Heart left ventricle (tissue), 16 donors: ENCODE measurements around the gene R3HDML. TPM values are rescaled to one million over a fixed set of nuclear protein-coding genes. Genes with fewer than 3 reads are reported as not detected.

Experiments used
- ATAC-seq, 4 donors: fragments of 200-7000 bp; cut with Tn5 transposase; one replicate each; pipeline ENCODE4 v1.9.1; 2020 to 2022; ENCODE audit warnings: moderate library complexity in 4 of 4, mild to moderate bottlenecking in 3 of 4, moderate number of reproducible peaks in 1 of 4
- DNase-seq, 5 donors: peaks; one replicate each; pipeline ENCODE4 v3.0.0-alpha.2; 2020
- H3K27ac ChIP-seq, 12 donors: fragments of 200-600 bp; sonication (generic) in 4 of 12; one replicate each; pipeline versions ENCODE4 v1.5.0 to v1.8.0; 2016 to 2022; ENCODE audit warnings: mild to moderate bottlenecking in 2 of 12
- H3K27me3 ChIP-seq, 9 donors: fragments of 200-600 bp; sonication (generic) in 2 of 9; one replicate each; pipeline versions ENCODE4 v1.5.1 to v1.8.0; 2016 to 2022; ENCODE audit warnings: mild to moderate bottlenecking in 3 of 9
- H3K36me3 ChIP-seq, 9 donors: fragments of 200-600 bp; sonication (generic) in 2 of 9; one replicate each; pipeline versions ENCODE4 v1.5.0 to v1.8.0; 2018 to 2022; ENCODE audit warnings: mild to moderate bottlenecking in 2 of 9
- H3K4me1 ChIP-seq, 12 donors: fragments of 200-600 bp; sonication (generic) in 4 of 12; one replicate each; pipeline versions ENCODE4 v1.5.0 to v1.8.0; 2016 to 2022; ENCODE audit warnings: mild to moderate bottlenecking in 3 of 12
- H3K4me3 ChIP-seq, 12 donors: fragments of 200-600 bp; sonication (generic) in 4 of 12; one replicate each; pipeline versions ENCODE4 v1.5.0 to v1.8.0; 2017 to 2022; ENCODE audit warnings: mild to moderate bottlenecking in 9 of 12, moderate library complexity in 4 of 12
- H3K9me3 ChIP-seq, 12 donors: fragments of 200-600 bp; sonication (generic) in 4 of 12; one replicate each; pipeline versions ENCODE4 v1.5.0 to v1.8.0; 2016 to 2022; ENCODE audit warnings: mild to moderate bottlenecking in 1 of 12
- POLR2A ChIP-seq, 2 donors: fragments of 450-650 bp; IDR thresholded peaks; one replicate each; pipeline ENCODE4 v1.6.1; 2017; ENCODE audit warnings: antibody characterized with exemption in 2 of 2, mild to moderate bottlenecking in 2 of 2, moderate library complexity in 2 of 2
- WGBS, 4 donors: extraction: QIAGEN DNeasy Blood & Tissue Kit in 2 of 4; methylation state at CpG; one replicate each; pipeline versions ENCODE4 v1.1.5 to v1.1.7; 2013 to 2018; 5-methylcytosine and 5-hydroxymethylcytosine counted together
- intact Hi-C, 10 donors: fragments of 100-400 bp; cut with DNase I; formaldehyde crosslinking; loops; one replicate each; pipeline versions ENCODE4 v1.11.1 to v1.14.2; 2022
- polyA plus RNA-seq, 2 donors: library from polyadenylated mRNA; stranded (reverse); fragments of 200-250 nt; gene quantifications; one replicate each; pipeline ENCODE4 v1.2.3, GENCODE V29; 2013
- total RNA-seq, 9 donors: library from RNA; depleted of rRNA in 2 of 9; stranded (reverse); fragments of >200 nt in 2 of 9; fragmentation: NEBNext Ultra II Directional in 3 of 9; extraction: Animal tissue kit (Norgen Biotek cat#: 25700) in 3 of 9; gene quantifications; one replicate each; pipeline versions ENCODE4 v1.1.0 to v1.2.4, GENCODE V29; 2016 to 2023
- TF ChIP-seq, protein P1 (sequence below), 12 donors: fragments of 200-600 bp; sonication (generic) in 4 of 12; IDR thresholded peaks; one replicate each; pipeline versions ENCODE4 v1.5.0 to v1.8.0; 2018 to 2022; ENCODE audit warnings: antibody characterized with exemption in 12 of 12, mild to moderate bottlenecking in 5 of 12
- donor health status: ischemic (EF 13 %, LVEDD 7.1; RV severe dilation, severe dysfunction).
- donor health status: healthy with polysubstance abuse.
- donor health status: DM: no; HTN: yes; CAD: no.
- donor health status: DM: no; HTN: no; CAD: no.
- donor health status: ischemic (EF 25% LVEDD 6.9; RV normal size, moderate dysfunction).
- donor health status: ischemic (EF 25% LVEDD 5.7; RV mildly dilated, moderate dysfunction).
- donor health status: healthy.
- donor health status: DM: yes; HTN: yes; CAD: no.
- donor health status: ischemic (EF 35%, LVEDD 5.7; RV mildly dilated, moderate dysfunction).
- donor health status: nonischemic (EF 11% LVEDD 7.7; RV severe dilation, severe dysfunction).
- donor health status: DM: yes; HTN: yes; CAD: no.
- donor health status: PGD.
- donor health status: ischemic (EF 29% LVEDD 5.4; RV normal size, mild dysfunction).
- donor health status: nonischemic (EF 23%, LVEDD 6.1; RV moderate dilation, normal function).

Gene R3HDML
- total and polyA plus RNA-seq, 11 donors: not detected

DNA sequence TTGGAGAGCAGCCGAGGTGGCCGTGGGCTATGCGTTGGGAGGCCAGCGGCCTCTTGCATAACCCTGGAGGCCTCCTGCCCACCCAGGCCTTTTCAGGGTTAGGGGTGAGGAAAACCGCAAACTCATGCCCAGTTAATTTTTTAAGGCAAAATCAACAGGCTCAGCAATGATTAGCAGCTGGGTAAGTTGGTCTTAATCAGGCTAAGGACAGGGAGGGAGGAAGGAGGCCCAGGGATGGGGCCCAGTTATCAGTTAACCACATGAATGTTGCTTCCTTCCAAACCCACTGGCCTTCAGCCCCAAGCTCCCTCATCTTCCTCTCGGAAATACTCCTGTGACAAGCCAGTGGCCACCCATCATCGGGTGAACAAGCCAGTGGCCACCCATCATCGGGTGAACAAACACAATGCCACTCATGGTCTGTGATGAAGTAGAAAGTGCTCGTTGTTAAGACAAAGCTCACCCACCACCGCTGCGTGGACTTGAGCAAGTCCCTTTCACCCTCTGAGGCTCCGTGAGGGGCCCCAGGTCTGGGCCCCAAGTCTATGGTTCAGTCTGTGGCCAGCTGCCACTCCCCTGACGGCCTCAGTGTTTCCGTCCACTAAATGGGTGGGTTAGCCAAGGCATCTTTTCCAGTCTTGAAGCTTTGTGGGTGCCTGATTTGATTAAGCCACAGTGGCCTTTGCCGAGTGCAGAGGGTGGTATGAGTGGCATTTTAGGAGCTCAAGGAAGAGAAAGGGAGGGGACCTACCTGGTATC lies 58.0 kb downstream of the R3HDML start:
- Histone ChIP-seq H3K4me3 (no peak overlapping the region), H3K36me3 (no peaks in the 10 kb centered on the region), H3K4me1 (no peaks in the 10 kb centered on the region), H3K27me3 (peaks cover 0 to 4% (median 0%) of the 10 kb centered on the region in 9 donors), H3K27ac (no peak overlapping the region), H3K9me3 (no peaks in the 10 kb centered on the region)
- intact Hi-C loops: loop anchor here in 5 of 10 donors (5.0 to 10.0 kb wide), 5 partner anchors 60 to 287 kb away; no protein-coding TSS in a partner anchor
- no peak for ATAC-seq
- WGBS, 4 donors: 67 to 80% (median 73%) methylated on average over 15 of the region's 15 CpGs
- DNase-seq: no peak
- no peak for TF ChIP-seq POLR2A (IDR thresholded peaks at IDR 0.05)
- TF ChIP-seq, protein P1, sequence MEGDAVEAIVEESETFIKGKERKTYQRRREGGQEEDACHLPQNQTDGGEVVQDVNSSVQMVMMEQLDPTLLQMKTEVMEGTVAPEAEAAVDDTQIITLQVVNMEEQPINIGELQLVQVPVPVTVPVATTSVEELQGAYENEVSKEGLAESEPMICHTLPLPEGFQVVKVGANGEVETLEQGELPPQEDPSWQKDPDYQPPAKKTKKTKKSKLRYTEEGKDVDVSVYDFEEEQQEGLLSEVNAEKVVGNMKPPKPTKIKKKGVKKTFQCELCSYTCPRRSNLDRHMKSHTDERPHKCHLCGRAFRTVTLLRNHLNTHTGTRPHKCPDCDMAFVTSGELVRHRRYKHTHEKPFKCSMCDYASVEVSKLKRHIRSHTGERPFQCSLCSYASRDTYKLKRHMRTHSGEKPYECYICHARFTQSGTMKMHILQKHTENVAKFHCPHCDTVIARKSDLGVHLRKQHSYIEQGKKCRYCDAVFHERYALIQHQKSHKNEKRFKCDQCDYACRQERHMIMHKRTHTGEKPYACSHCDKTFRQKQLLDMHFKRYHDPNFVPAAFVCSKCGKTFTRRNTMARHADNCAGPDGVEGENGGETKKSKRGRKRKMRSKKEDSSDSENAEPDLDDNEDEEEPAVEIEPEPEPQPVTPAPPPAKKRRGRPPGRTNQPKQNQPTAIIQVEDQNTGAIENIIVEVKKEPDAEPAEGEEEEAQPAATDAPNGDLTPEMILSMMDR (IDR thresholded peaks at IDR 0.05): no peak

DNA sequence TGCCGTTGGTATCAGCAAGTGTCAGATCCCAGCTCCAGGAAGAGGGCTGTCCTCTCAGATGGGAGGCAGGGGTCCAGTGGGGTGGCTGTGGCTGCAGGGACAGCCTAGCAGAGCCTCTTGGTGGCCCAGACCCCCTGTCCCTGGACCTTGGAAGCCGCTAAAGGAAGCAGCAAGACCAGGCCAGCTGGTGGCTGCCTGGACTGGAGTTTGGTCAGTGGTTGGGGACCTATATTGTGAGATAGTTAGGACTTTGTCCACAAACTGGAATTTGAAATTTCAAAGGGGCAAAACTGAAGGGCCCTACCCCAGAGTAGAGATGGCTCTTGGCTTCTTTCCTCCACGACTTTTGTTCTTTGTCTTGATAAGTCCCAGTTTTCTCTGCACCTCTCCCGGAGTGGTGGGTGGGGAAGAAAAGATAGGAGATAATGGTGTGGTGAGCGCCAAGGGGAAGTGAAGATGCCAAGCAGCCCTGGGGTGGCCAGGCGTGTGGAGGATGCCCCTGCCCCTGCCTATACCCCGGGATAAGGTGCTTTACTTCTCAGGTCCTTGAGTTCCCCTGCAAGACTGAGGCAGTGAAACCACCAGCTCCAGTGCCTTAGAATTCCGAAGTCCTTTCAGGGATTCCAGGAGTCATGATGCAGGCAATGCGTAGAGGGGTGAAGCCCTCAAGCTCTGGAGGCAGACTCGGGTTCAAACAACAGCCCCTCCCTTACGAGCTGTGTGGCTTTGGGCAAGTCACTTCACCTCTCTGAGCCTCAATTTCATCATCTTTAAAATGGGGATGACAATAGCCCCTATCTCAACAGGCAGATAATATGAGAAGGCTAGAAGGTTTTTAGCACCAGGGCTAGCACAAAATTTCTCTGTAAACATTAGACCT lies 58.9 kb downstream of the R3HDML start:
- ATAC-seq: no peak
- intact Hi-C loops: loop anchor here in 2 of 10 donors (10.0 kb wide), 2 partner anchors 59 to 209 kb away; no protein-coding TSS in a partner anchor
- Histone ChIP-seq H3K4me1 (no peaks in the 10 kb centered on the region), H3K36me3 (no peaks in the 10 kb centered on the region), H3K27ac (no peak overlapping the region), H3K27me3 (peaks cover 0 to 7% (median 0%) of the 10 kb centered on the region in 9 donors), H3K9me3 (no peaks in the 10 kb centered on the region), H3K4me3 (no peak overlapping the region)
- TF ChIP-seq POLR2A (IDR thresholded peaks at IDR 0.05): no peak
- TF ChIP-seq, protein P1 (IDR thresholded peaks at IDR 0.05): no peak
- DNase-seq: no peak
- 56 to 64% (median 61%) methylated on average over 11 of the region's 11 CpGs for WGBS, 4 donors

DNA sequence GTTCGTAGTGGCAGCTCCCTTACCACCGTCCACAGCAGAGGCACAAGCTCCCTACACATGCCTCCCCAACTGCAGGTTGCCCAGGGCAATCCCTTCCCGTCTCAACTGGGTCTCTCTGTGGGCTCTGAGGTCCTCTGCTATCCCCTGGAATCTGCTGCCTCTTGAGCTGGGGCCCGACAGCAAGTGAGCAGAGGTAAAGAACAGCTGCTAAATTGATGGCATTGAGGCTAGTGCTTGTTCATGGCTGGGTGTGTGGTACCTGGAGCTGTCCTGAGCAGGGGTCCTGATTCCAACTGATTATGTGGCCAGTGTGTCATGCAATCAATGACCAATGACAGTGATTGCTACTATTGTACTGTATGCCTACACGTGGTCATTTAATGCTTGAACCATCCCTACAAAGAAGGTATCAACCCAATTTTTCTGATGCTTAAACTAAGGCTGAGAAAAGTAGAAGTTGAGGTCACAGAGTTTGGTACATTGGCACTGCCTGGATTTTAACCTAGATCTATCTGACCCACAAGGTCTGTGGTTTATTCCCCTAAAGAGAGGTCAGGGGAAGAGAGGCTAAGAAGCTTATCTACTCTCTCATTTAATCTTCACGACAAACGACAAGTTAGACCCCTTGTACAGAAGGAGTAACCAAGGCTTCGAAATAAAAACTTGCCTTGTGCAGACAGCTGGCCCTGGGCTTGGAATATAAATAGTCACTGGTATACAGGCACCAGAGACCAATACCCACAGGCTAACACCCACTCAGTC lies 59.7 kb downstream of the R3HDML start:
- intact Hi-C loops: loop anchor here in 2 of 10 donors (10.0 kb wide), 2 partner anchors 58 to 208 kb away; no protein-coding TSS in a partner anchor
- Histone ChIP-seq H3K36me3 (no peaks in the 10 kb centered on the region), H3K4me1 (no peaks in the 10 kb centered on the region), H3K9me3 (no peaks in the 10 kb centered on the region), H3K4me3 (no peak overlapping the region), H3K27me3 (peaks cover 0 to 7% (median 0%) of the 10 kb centered on the region in 9 donors), H3K27ac (no peak overlapping the region)
- 50 to 57% (median 53%) methylated on average over 8 of the region's 8 CpGs for WGBS, 4 donors
- no peak for ATAC-seq
- TF ChIP-seq POLR2A (IDR thresholded peaks at IDR 0.05): no peak
- TF ChIP-seq, protein P1 (IDR thresholded peaks at IDR 0.05): no peak
- DNase-seq: no peak
